ENCODE results near the gene CAMK4.

Gene CAMK4

DNA sequence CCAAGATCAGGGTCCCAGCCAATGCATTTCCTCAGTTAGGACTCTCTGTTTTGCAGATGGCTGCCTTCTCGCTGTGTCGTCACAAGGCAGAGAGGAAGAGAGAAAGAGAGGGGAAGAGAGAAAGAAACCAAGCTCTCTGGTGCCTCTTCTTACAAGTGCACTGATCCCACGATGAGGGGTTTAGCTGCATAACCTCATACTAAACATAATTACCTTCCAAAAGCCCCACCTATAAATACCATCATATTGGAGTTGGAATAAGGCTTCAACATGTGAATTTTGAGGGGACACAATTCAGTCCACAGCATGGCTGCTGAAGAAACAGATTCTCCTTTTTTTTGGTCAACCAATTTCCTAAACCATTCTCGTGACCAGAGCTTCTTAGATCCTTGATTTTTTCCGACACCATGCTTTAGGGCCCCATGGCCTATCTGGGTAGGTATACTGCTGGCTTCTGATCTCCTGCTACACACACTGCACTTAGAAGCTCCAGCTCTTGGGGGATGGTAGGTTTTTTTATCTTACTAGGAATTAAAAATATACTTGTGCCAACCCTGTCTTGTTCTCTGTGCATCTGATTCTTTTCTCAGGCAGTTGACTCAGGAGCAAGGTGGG lies 5.1 kb downstream of the CAMK4 start:
- no peak for DNase-seq (ENCODE audit: low read depth in 2 of 2)

DNA sequence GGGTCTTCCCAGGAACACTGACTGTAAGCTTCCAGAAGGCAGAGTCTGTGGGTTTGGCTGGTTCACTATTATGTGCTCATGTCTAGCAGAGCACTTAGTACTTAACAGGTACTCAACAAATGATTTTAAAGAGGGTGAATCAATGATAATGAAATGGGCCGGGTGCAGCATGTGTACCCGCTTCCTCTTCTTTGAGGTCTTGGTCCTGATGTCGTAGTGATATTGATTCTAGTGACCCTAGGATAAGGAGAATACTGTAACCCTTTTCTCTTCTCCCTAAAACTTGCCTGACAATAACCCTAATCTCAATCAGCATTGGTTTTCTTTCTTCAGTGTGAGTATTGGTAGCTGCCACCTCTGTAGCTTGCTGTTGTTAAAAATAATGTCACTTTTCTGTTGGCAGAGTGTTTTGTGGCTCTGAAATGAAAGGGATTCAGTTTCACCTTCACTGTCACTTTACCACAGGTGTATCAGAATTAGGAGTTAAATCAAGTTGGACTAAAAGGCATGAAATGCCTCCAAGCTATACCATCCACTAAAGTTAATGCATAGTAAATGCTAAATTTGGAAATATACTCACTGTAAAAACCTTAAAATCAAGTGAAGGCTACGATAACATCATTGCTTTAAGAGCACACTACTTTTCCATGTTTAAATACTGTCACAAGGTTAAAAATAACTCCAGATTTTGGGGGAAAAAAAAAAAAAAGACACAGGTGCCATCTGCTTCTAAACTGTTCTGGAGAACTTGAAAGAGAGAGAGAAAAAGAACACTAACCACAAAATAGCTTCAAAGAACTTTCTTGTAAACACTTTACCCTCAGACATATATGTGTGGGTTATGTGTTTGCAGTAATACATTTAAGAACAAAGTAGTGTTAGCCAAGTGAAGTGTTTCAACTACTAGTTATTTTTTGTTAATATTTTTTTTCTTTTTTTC lies 6.0 kb downstream of the CAMK4 start:
- no peak for DNase-seq (ENCODE audit: low read depth in 2 of 2)

DNA sequence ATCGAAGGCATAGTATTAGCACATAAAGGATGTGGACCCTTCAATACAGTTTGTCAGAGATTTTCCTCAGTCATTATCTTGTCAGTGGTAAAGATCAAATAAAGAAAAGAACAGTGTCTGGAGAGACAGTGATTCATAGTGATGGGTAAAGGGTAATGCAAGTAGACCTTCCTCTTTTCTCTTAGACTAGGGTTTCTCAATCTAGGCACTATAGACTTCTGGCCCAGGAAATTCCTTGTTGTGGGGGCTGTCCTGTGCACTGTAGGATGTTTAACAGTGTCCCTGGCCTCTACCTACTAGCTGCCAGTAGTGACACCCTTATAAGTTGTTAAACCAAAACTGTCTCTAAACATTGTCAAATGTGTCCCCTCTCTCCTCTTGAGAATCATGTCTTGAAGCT lies 6.9 kb downstream of the CAMK4 start:
- DNase-seq (ENCODE audit: low read depth in 2 of 2), result no peak

DNA sequence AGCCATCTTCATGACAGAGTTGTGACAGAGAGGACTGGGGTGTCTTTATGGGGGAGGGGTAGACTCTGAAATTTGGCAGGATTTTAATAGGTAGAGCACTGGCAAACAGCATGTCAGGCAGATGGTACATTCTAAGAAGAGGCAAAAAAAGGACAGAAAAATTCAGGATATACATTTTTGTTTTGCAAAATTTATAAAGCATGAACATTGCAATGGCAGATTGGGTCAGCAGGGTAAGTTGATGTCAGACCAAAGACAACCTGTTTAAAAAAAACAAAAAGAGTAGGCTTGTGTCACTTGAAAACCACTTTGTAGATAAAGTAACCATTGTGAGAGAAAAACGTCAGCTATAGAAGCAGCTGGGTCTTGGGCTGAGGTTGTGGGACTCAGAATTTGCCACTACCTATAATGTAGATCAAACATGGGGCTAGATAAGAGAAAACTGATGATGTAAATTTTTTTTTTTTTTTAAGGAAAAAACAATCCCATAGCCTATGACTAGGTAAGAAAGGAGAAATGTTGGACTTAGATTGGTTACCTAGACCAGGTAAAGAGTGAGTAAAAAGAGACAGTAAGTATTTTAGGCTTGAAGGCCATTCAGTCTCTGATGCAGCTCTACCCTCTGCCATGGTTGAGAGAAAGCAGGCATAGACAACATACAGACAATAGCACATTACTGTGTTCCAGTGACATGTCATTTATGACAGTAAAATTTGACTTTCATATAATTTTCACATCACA lies 8.3 kb downstream of the CAMK4 start:
- no peak for DNase-seq (ENCODE audit: low read depth in 2 of 2)

DNA sequence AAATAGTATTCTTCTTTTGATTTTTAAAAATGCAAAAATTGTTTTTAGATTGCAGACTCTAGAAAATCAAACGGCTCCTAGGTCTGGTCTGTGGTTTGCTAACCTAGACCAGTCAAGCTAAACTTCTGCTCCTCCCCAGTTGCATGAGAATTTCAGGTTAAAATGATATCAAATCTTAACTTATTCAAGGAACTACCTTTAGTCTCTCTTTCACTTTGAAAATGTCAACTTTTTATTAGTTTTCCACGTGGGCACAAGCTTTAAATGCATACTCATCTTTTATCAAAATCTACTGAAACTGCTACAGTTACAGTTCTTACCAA lies 8.8 kb downstream of the CAMK4 start:
- no peak for DNase-seq (ENCODE audit: low read depth in 2 of 2)

DNA sequence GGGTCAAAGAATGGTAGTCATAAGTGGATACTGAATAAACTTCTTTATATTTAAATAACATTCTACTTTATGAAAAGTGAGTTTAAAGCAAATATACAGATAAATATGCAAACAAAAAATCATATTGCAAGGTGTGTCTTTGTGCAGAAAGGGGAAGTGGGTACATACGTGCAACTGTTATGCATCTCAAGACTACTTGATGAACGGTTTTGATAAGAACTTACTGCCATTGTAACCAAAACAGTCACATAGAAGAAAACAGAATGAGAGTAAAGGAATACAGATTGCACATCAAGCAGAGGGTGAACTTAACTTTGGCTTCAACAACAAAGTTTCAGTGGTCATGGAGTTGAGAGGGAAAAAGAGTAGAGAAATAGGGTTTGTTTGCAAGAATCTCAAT lies 9.9 kb downstream of the CAMK4 start:
- no peak for DNase-seq (ENCODE audit: low read depth in 2 of 2)

DNA sequence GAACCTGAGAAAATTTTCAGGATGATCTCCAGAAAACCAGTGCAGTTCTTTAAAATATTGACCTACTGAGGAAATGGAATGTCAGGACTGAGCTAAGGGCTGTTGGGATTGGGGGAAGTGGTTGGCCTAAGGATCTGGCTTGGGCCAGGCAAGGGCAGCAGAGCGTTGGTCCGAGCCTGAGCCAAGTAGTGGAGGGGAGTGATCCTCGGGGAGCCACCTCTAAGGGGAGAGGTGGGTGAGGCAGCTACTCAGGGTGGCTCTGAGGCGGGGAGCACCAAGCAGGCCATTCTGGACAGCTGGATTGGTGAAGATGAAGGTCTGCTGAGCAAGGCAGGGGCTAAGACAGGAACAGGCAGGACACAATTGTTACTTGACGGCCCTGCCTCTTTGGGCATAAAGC lies 11.5 kb downstream of the CAMK4 start:
- no peak for DNase-seq (ENCODE audit: low read depth in 2 of 2)

DNA sequence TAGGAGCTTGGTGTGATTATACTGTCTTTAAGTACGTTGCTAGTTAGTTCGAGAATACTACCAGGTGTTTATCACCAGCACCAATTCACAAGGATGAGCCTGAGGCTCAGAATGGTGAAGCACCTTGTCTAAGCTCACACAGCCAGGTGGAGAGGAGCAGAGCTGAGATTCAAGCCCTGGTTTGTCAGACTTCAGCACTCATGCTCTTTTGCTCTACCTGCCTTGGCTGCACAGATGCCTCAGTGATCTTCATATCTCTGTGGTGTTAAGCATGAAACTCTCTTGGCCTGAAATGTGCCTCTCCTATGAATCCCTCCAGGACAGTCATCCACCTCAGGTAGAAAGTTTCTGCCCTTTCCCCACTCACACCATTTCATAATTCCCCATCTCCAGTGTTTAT lies 12.2 kb downstream of the CAMK4 start:
- DNase-seq (ENCODE audit: low read depth in 2 of 2), result no peak

DNA sequence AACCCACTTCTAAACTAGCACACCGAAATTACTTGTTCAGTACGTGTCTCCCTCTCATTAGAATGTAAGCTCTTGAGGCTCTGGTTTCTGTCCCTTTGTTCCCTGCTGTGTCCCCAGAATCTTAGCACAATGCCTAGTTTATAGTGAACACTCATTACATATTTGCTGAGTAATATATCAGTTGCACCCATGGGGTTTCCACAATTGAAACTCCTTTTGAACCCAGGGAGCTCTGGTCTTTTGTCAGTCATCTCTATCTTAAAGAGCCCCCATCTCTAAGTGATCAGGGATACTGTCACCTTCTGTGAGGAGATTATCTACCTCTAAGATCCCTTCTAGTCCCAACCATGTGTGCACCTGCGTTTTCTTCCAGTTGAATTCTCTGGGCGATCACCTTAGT lies 12.8 kb downstream of the CAMK4 start:
- no peak for DNase-seq (ENCODE audit: low read depth in 2 of 2)

DNA sequence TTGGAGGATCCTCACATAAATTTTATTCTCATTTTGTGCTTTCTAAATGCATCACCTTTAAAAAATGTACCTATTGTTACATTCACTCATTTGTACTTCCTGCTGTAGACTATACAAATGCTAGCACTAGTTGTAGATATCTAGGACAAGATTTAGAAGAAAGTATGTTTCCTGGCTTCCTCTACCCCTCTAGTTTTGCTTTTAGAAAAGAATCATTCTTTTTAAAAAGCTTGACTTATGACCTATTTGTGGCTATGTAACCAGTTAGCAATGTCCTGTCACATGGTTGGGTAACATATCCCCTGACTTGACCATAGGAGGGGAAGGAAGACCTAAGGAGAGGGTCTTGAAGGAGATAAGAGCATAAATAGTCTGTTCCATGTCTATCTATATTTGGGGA lies 13.3 kb downstream of the CAMK4 start:
- DNase-seq (ENCODE audit: low read depth in 2 of 2), result no peak

DNA sequence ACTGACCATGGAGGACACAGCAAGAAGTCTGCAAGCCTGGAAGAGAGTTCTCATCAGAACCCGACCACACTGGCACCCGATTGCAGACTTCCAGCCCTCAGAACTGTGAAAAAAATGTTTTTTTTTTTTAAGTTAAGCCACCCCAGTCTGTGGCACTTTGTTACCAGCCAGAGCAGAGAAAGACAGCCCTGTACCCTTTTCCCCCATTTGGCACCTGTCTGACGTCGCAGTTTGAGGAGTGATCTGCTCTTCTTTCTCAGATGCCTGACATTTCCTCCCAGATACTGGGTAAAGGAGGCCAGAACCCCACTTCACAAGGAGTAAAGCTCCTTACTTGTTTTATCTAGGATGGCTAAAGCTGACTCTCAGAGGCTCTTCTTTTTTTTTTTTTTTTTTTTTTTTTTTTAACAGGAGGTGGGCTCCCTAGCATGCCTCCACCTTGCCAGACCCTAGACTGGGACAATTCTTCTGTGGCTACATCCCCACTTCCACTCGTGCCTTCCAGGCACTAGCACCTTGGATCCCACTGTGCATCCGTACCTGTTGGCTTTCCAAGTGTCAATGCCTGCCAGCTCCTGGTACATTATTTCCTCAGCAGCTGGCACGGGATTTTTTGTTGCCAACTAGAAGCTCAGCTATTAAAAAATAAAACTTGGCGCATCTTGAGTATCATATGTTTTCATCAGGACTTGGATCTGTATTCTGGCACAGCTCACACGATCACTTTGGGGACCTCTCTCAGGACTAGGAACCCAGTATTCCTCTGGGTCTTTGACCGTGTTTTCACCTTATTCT lies 14.4 kb downstream of the CAMK4 start:
- no peak for DNase-seq (ENCODE audit: low read depth in 2 of 2)

DNA sequence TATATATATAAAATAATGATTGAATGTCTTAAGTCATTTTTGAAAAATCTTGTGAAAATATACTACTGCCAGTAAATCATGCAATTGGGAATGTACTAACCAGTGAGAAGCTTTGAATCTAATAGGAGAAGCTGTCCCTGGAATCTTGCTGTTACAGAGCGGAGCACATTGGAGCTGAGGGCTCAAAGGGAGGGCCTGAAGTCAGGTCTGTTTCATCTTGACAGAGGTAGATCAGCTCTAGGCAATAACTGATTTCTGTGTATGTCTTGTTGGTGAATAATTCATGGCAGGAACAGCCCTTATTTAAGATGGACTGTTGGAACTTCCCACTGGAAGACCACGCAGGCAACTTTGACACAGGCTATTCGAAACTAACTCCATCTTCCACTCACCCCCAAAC lies 17.5 kb downstream of the CAMK4 start:
- no peak for DNase-seq (ENCODE audit: low read depth in 2 of 2)

DNA sequence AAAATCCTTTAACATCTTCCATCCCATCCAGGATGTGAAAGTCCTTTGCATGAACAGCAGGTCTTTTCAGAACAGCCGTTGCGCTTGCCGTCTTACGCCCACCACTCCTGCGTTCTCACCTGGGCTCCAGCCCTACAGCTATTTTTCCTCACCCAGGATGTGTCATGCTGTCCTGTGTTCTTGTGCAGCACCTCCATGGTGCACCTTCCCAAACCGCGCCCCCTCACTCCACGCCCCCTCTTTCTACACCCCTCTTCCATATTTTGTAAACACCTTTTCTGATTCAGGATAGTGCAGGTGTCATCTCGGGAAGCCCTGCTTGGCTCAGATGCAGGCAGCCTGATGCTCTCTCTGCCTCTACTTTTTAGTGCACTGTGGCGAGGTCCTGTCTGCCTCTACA lies 18.4 kb downstream of the CAMK4 start:
- no peak for DNase-seq (ENCODE audit: low read depth in 2 of 2)

DNA sequence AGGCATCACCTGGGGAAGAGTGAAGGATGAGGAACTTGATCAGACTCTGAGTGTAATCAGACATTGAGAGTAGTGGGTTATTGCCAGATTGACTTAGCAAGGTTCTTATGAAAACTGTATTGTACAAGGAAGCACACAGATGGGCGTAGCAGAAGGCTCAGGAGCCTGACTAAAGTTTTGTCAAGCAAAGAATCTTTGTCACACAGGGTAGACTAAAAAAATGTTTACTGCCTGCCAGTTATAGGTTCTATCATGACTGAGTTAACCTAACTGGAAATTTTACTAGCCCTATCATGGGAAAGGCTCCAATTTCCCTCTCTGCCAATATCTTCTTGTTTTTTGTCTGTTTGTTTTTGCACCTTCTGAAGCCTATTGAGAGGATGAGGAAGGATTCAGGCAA lies 19.1 kb downstream of the CAMK4 start:
- no peak for DNase-seq (ENCODE audit: low read depth in 2 of 2)

DNA sequence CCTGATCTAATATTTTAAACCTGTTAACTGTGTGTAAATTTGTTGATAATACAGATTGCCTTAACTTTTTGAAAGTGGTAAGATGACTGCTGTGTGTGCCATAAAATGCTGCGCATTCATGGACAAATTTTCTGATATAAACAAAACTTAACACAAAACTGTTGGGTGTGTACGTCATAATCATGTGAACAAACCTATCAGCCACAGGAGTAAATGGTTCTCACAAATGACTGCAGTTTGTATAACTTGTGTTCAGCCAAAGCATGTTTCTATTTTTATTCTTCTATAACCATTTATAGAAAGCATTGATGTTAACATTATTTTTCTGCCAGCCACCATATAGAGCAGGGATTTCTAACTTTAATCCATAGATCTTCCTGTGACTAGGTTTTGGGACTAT lies 21.5 kb downstream of the CAMK4 start:
- DNase-seq (ENCODE audit: low read depth in 2 of 2), result no peak

DNA sequence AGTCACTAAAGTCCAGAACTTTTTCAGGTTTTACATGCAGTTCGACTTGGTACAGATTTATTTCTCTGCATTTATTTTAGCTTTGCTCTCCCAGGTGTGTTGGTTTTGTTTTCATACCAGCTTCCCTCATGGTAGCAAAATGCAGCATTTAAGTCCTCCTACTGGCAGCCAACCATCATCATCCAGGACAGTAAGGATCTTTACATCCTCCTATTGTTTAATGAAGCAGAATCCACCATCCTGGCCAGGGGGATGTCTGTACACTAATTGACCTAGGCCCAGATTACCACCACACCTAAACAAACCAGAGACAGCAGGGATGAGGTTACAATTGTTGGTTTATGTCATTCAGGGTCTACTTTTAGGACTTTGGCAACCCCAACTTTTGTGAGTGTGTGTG lies 22.3 kb downstream of the CAMK4 start:
- no peak for DNase-seq (ENCODE audit: low read depth in 2 of 2)

DNA sequence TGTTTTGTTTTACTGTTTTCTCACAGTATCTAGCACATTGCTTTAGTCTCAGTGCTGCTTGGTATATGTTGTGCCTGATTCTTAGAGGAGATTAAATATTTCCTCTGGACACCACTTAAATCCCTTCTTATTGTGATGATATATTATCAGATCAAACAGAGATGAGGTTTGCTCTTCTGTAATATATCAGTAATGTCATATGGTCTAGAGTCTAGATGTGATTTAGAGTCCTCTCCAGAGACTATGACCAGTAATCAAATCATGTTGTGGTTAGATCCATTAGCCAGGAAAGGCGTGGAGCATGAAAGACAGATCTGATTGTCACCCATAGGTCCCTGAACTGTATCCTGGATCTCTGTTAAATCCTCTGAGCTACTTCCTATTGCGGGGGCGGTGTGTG lies 24.4 kb downstream of the CAMK4 start:
- no peak for DNase-seq (ENCODE audit: low read depth in 2 of 2)

DNA sequence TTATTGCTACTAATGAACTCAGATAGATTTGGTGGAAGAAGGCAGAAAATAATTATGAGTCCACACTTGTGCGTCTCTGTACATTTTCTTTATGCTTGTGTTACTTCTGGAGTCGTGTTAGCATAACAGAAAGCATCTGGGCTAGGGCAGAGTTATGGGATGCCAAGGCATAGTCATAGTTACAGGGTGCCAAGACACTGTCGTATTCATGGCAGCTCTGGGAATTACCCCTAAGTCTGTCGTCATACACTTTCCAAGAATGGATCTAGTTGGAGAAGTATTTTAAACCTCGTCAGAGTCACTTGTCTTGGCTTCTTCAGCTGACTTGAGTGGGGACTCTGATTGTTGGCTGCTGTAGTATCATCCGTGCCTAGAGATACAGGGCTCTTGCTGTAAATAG lies 27.7 kb downstream of the CAMK4 start:
- DNase-seq (ENCODE audit: low read depth in 2 of 2), result no peak

DNA sequence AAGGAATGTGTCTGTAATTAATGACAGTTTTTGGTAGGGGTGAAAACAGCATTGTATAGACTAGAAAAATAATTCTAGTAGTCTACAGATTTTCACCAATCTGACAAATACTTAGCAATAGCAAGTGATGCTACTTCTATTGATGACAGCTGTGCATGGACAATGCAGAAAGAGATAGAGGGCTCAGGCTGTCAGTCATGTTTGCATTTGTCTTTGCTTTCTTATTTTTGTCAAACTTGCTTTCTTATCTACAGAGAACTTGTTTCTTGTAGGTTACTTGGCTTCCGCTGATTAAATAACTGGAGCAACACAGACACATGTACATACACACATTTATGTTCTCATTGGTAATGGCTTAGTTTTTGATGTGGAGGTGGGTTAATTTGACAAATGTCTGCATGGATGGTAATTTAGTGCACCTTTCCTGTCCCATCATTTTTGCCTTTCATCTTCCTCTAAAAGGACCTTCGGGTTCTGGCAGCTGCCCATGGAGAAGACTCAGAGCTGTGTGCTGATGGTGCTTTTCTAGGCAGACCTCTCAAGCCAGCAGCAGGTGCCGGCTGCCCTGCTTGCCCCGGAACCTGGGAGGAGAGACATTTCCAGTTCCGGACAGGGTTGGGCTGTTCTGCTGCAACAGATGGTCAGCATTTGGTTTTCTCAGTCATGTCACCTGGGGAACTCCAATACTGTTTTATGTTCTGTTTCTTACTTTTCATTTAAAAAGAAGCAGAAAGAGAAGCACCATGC lies 28.8 kb downstream of the CAMK4 start:
- DNase-seq (ENCODE audit: low read depth in 2 of 2), result no peak

DNA sequence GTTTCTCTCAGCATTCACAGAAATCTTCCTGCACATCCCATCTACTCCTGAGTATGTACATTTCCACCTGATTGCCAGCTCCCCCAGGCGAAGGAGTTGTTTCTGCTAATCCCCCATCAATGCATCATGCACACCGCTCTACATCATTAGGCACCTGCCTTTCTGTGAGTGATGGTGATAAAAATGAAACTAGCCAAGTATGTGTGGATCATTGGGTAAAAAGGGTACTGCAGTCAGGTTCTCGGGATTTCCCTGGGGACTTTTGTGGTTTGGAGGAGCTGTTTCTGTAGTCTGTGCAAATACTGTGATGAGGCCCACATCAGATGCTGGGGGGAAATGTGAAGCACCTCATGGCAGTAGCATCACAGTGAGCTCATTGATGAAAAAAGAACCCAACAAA lies 30.4 kb downstream of the CAMK4 start:
- DNase-seq (ENCODE audit: low read depth in 2 of 2), result peak in 1 of 2 experiments; percentile 13

DNA sequence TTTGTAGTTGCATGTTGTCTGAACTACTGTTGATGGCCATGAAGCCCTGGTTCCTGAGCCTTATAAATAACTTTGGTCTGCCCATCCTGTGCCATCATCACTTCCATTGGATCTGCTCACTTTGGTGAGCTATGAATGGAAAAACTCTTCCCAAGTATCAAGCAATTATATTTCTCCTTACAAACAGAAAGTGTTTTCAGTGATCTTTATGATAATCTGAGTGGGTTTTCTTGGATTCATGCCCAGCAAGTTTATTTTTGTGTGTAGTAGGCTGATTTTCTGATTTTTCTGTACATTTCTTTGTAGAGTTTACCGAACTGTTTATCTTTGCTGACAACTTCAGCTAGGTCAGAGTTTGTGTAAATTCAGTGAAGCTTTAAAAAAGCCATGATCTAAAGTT lies 31.0 kb downstream of the CAMK4 start:
- DNase-seq (ENCODE audit: low read depth in 2 of 2), result no peak

Measured in fibroblast of skin of left quadriceps (primary cell).